Neural progenitor cell (in vitro differentiated cells): ENCODE data around the gene COIL. TPM values are rescaled to one million over a fixed set of nuclear protein-coding genes. Genes with fewer than 3 reads are reported as not detected.
"Not testable (repeated sequence)": the region's sequence is repeated elsewhere in the genome, so short reads cannot be mapped to it uniquely, and the experiment has no call there.

ENCODE experiments used
- DNase-seq: peaks from one replicate; pipeline ENCODE4 v3.0.0-alpha.2; 2016; ENCODE audit warnings: low spot score
- H2AFZ ChIP-seq: fragments of 200-600 bp; sonication (generic); replicated peaks from 2 replicates; pipeline ENCODE4 v1.6.1; 2016; ENCODE audit warnings: antibody characterized with exemption
- H3F3A ChIP-seq: fragments of 200-600 bp; sonication (generic); 2 replicates; pipeline ENCODE4 v1.6.1; 2016; ENCODE audit warnings: antibody characterized with exemption, low read depth
- H3K27ac ChIP-seq: fragments of 200-600 bp; sonication (generic); 2 replicates; pipeline ENCODE4 v1.5.1; 2016; ENCODE audit warnings: mild to moderate bottlenecking
- H3K27me3 ChIP-seq: fragments of 200-600 bp; sonication (generic); 2 replicates; pipeline ENCODE4 v1.6.1; 2016; ENCODE audit warnings: mild to moderate bottlenecking, moderate library complexity
- H3K36me3 ChIP-seq: fragments of 200-600 bp; sonication (generic); 2 replicates; pipeline ENCODE4 v1.5.1; 2016
- H3K4me1 ChIP-seq: fragments of 200-600 bp; sonication (generic); 2 replicates; pipeline ENCODE4 v1.6.1; 2016; ENCODE audit warnings: mixed run types
- H3K4me2 ChIP-seq: fragments of 200-600 bp; sonication (generic); 2 replicates; pipeline ENCODE4 v1.6.1; 2016
- H3K4me3 ChIP-seq: fragments of 200-600 bp; sonication (generic); 2 replicates; pipeline ENCODE4 v1.5.1; 2016
- H3K79me2 ChIP-seq: fragments of 200-600 bp; sonication (generic); 2 replicates; pipeline ENCODE4 v1.6.1; 2016; ENCODE audit warnings: low read depth
- H3K9ac ChIP-seq: fragments of 200-600 bp; sonication (generic); 2 replicates; pipeline ENCODE4 v1.6.1; 2016
- H3K9me3 ChIP-seq: fragments of 200-600 bp; sonication (generic); 2 replicates; pipeline ENCODE4 v1.5.1; 2016; ENCODE audit warnings: low read depth
- H4K20me1 ChIP-seq: fragments of 200-600 bp; sonication (generic); 2 replicates; pipeline ENCODE4 v1.6.1; 2016; ENCODE audit warnings: low read depth
- H3K27ac Mint-ChIP-seq: 3 replicates; pipeline ENCODE4 v1.8.0; 2021; ENCODE audit warnings: mixed read lengths
- H3K27me3 Mint-ChIP-seq: 2 replicates; pipeline ENCODE4 v1.8.0; 2022; ENCODE audit warnings: low read depth, mild to moderate bottlenecking, inconsistent platforms, moderate library complexity, mixed read lengths; ENCODE audit not compliant: insufficient read depth
- H3K36me3 Mint-ChIP-seq: 3 replicates; pipeline ENCODE4 v1.8.0; 2021; ENCODE audit warnings: mixed read lengths
- H3K4me1 Mint-ChIP-seq: 3 replicates; pipeline ENCODE4 v1.8.0; 2021; ENCODE audit warnings: mixed read lengths
- H3K4me3 Mint-ChIP-seq: 3 replicates; pipeline ENCODE4 v1.8.0; 2021; ENCODE audit warnings: mild to moderate bottlenecking, moderate library complexity, mixed read lengths
- H3K9me3 Mint-ChIP-seq: 3 replicates; pipeline ENCODE4 v1.8.0; 2020; ENCODE audit warnings: mixed read lengths
- CTCF ChIP-seq: fragments of 200-600 bp; sonication (generic); IDR thresholded peaks from 2 replicates; pipeline ENCODE4 v1.5.1; 2017; ENCODE audit warnings: antibody characterized with exemption, mild to moderate bottlenecking
- EZH2 ChIP-seq: fragments of 200-600 bp; sonication (generic); IDR thresholded peaks from 2 replicates; pipeline ENCODE4 v1.6.1; 2017; ENCODE audit warnings: antibody characterized with exemption, mild to moderate bottlenecking, moderate library complexity
- EZH2phosphoT487 ChIP-seq: fragments of 200-600 bp; sonication (generic); IDR thresholded peaks from 2 replicates; pipeline ENCODE4 v1.6.1; 2017; ENCODE audit warnings: antibody characterized with exemption
- total RNA-seq: library from RNA; depleted of rRNA; stranded (reverse); fragments of >200 nt; gene quantifications from 2 replicates; pipeline ENCODE4 v1.2.3, GENCODE V29; 2015; ENCODE audit warnings: low replicate concordance

Gene COIL
- total RNA-seq, 1 donor from 2014 or later, result 40.0 TPM

- H3K4me3 ChIP-seq, result no peak overlapping the region
- H2AFZ ChIP-seq, result no peak overlapping the region
- no peak overlapping the region for H3K9ac ChIP-seq
- no peaks in the 10 kb centered on the region for H3K79me2 ChIP-seq
- peaks cover 8% of the 10 kb centered on the region for H3K9me3 ChIP-seq
- no peak for TF ChIP-seq EZH2phosphoT487
- no peak for TF ChIP-seq EZH2
- TF ChIP-seq CTCF, result no peak
- no peaks in the 10 kb centered on the region for H3K36me3 ChIP-seq
- no peak overlapping the region for H3K4me2 ChIP-seq
- no peaks in the 10 kb centered on the region for H3F3A ChIP-seq
- no peaks in the 10 kb centered on the region for H4K20me1 ChIP-seq
- DNase-seq, result no peak
- H3K27ac ChIP-seq, result no peak overlapping the region
- H3K27ac Mint-ChIP-seq, result no peak overlapping the region
- H3K4me1 ChIP-seq, result no peaks in the 10 kb centered on the region
- H3K27me3 Mint-ChIP-seq, result no peaks in the 10 kb centered on the region
- peaks cover 6% of the 10 kb centered on the region for H3K4me1 Mint-ChIP-seq
- H3K27me3 ChIP-seq, result peaks cover 7% of the 10 kb centered on the region
- no peak overlapping the region for H3K4me3 Mint-ChIP-seq
- peaks cover 3% of the 10 kb centered on the region for H3K36me3 Mint-ChIP-seq
- peaks cover 20% of the 10 kb centered on the region for H3K9me3 Mint-ChIP-seq
Measured at GRCh38 chr17:56972111-56972730, 11.4 kb upstream of the COIL start.

DNA sequence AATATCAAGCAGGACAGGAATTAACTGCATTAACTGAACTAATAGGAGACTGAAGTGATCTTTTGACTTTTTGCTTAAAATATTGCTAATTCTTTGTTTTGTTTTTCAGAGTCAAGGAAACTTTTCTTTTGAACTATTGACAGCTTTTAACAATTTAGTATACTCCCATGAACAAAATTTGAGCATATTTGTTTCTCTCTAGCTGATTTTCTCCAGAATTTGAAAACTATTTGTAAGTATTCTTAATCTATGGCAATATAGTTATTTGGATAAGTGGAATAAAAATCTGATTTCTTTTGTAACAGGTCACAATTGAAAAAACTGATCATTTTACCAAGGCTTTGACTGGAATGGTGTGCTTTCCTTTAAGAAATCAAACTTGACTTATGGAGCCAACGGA, 10.1 kb upstream of the COIL start:
- Mint-ChIP-seq H3K36me3 (peaks cover 3% of the 10 kb centered on the region), H3K4me1 (peaks cover 2% of the 10 kb centered on the region), H3K9me3 (peaks cover 20% of the 10 kb centered on the region)

GRCh38 chr17:56966338-56966737, 5.5 kb upstream of the COIL start:
- peak; percentile 45 for DNase-seq
- H3K4me3 Mint-ChIP-seq, result no peak overlapping the region
- peaks cover 7% of the 10 kb centered on the region for H3K9me3 ChIP-seq
- peaks cover 7% of the 10 kb centered on the region for H3F3A ChIP-seq
- peaks cover 3% of the 10 kb centered on the region for H3K4me1 Mint-ChIP-seq
- peak overlapping the region; percentile 2 for H3K4me2 ChIP-seq
- no peaks in the 10 kb centered on the region for H3K36me3 ChIP-seq
- peaks cover 8% of the 10 kb centered on the region for H3K9me3 Mint-ChIP-seq
- no peak overlapping the region for H3K4me3 ChIP-seq
- H3K36me3 Mint-ChIP-seq, result peaks cover 3% of the 10 kb centered on the region
- H3K9ac ChIP-seq, result no peak overlapping the region
- no peak overlapping the region for H3K27ac Mint-ChIP-seq
- H3K27me3 Mint-ChIP-seq, result peaks cover 5% of the 10 kb centered on the region
- no peaks in the 10 kb centered on the region for H3K79me2 ChIP-seq
- H4K20me1 ChIP-seq, result no peaks in the 10 kb centered on the region
- TF ChIP-seq CTCF (no peak), EZH2phosphoT487 (no peak)
- H3K27ac ChIP-seq, result peak overlapping the region; percentile 82
- H3K4me1 ChIP-seq, result no peaks in the 10 kb centered on the region
- no peaks in the 10 kb centered on the region for H3K27me3 ChIP-seq
- H2AFZ ChIP-seq, result peak overlapping the region; percentile 65

More for the DNA sequence above, 10.1 kb upstream of the COIL start:
- Histone ChIP-seq H2AFZ (no peak overlapping the region), H3F3A (peaks cover 5% of the 10 kb centered on the region), H3K4me2 (no peak overlapping the region), H3K4me3 (no peak overlapping the region), H3K9me3 (peaks cover 8% of the 10 kb centered on the region), H3K9ac (no peak overlapping the region), H3K27ac (no peak overlapping the region), H3K79me2 (no peaks in the 10 kb centered on the region), H3K36me3 (no peaks in the 10 kb centered on the region), H3K27me3 (no peaks in the 10 kb centered on the region), H3K4me1 (no peaks in the 10 kb centered on the region), H4K20me1 (no peaks in the 10 kb centered on the region)
- H3K27ac Mint-ChIP-seq, result no peak overlapping the region
- H3K4me3 Mint-ChIP-seq, result no peak overlapping the region
- H3K27me3 Mint-ChIP-seq, result no peaks in the 10 kb centered on the region
- no peak for DNase-seq
- TF ChIP-seq EZH2phosphoT487 (no peak), CTCF (no peak), EZH2 (no peak)

DNA sequence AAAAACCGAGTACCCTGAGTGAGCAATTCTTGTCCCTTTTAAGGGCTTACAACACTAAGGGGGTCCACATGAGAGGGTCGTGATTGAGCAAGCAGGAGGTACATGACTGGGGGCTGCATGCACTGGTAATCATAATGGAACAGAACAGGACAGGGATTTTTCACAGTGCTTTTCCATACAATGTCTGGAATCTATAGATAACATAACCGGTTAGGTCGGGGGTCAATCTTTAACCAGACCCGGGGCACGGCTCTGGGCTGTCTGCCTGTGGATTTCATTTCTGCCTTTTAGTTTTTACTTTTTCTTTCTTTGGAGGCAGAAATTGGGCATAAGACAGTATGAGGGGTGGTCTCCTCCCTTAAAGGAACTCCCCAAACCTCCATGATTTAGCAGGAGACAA, 4.8 kb upstream of the COIL start:
- not testable (repeated sequence) for DNase-seq, H3K4me3 Mint-ChIP-seq, H3F3A ChIP-seq, H4K20me1 ChIP-seq, H3K27ac Mint-ChIP-seq, H3K4me3 ChIP-seq, H3K36me3 ChIP-seq, H3K9me3 Mint-ChIP-seq, H3K27me3 ChIP-seq, H2AFZ ChIP-seq, H3K36me3 Mint-ChIP-seq, H3K4me1 ChIP-seq, H3K79me2 ChIP-seq, H3K27me3 Mint-ChIP-seq, H3K9me3 ChIP-seq, H3K9ac ChIP-seq, H3K4me2 ChIP-seq, H3K4me1 Mint-ChIP-seq
- H3K27ac ChIP-seq, result peak overlapping the region; percentile 82

DNA sequence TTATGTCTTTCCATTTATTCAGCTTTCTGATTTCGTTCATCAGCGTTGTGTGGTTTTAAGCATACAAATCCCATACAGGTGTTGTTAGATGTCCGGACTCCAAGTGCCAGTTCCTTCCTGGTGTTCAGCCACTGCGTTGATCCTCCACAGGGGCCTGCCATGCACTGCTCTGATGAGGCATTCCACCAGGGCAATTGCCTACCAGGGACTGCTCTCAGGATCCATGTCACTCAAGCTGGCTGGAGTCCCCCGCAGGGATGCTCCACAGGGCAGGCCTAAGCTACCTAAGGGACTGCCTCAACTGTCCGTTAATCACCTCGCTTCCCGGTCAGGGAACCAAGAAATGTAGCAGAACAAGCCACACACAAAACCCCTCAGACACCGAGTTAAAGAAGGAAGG, 4.4 kb upstream of the COIL start:
- H3K27ac Mint-ChIP-seq, H2AFZ ChIP-seq, H3K9ac ChIP-seq, H3K79me2 ChIP-seq, H3K36me3 Mint-ChIP-seq, H3K4me2 ChIP-seq, H4K20me1 ChIP-seq, H3K9me3 ChIP-seq, H3K4me3 Mint-ChIP-seq, H3K4me3 ChIP-seq, DNase-seq, H3K4me1 Mint-ChIP-seq, H3K27me3 ChIP-seq, H3K36me3 ChIP-seq, H3K27ac ChIP-seq, H3K9me3 Mint-ChIP-seq, H3K27me3 Mint-ChIP-seq, H3K4me1 ChIP-seq: not testable (repeated sequence)
- H3F3A ChIP-seq, result peaks cover 10% of the 10 kb centered on the region
